HepG2 (cell line): ENCODE measurements around the gene CDT1. TPM values are rescaled to one million over a fixed set of nuclear protein-coding genes. Genes with fewer than 3 reads are reported as not detected.
A peak's percentile ranks its signal among the peaks of the same experiment; 100 is the strongest.

Experiments used
- AGO2 ChIP-seq: fragments of 200-400 bp; formaldehyde crosslinking; optimal IDR thresholded peaks from 2 replicates; pipeline ENCODE3; 2017; ENCODE audit warnings: mild to moderate bottlenecking, low read depth, low read length, moderate library complexity
- ARID4A ChIP-seq: sonication (generic); formaldehyde crosslinking; IDR thresholded peaks from 2 replicates; pipeline ENCODE4 v1.5.0; 2020; ENCODE audit warnings: mild to moderate bottlenecking, missing genetic modification reagents, borderline replicate concordance
- ARNTL ChIP-seq: sonication (generic); formaldehyde crosslinking; IDR thresholded peaks from 2 replicates; pipeline ENCODE4 v1.4.0; 2020; ENCODE audit warnings: mild to moderate bottlenecking, missing genetic modification reagents
- BCL6 ChIP-seq: IDR thresholded peaks from 2 replicates; pipeline ENCODE4 v1.6.1; 2016; ENCODE audit warnings: missing genetic modification reagents, missing compliant biosample characterization
- EP300 ChIP-seq, 3 experiments: sonication (generic) in 1 of 3; formaldehyde crosslinking in 1 of 3; IDR thresholded peaks; 2 replicates each; pipeline versions ENCODE4 v1.5.1 to v1.6.1; 2011 to 2020; ENCODE audit warnings: low read depth in 2 of 3, low read length in 2 of 3, borderline replicate concordance in 1 of 3, improper control_type of control experiment in 1 of 3, mild to moderate bottlenecking in 1 of 3, missing genetic modification reagents in 1 of 3, moderate library complexity in 1 of 3
- FOXK1 ChIP-seq: sonication (generic); formaldehyde crosslinking; IDR thresholded peaks from 2 replicates; pipeline ENCODE4 v1.4.0; 2020; ENCODE audit warnings: low read depth, missing genetic modification reagents, borderline replicate concordance
- NCOA2 ChIP-seq: sonication (generic); formaldehyde crosslinking; IDR thresholded peaks from 2 replicates; pipeline ENCODE4 v1.8.0; 2022; ENCODE audit warnings: inconsistent platforms
- NFIC ChIP-seq: IDR thresholded peaks from 2 replicates; pipeline ENCODE4 v1.6.1; 2012; ENCODE audit warnings: mild to moderate bottlenecking, low read length, inconsistent platforms
- SOX13 ChIP-seq, 3 experiments: fragments of 450-650 bp in 1 of 3; sonication (generic) in 1 of 3; formaldehyde crosslinking in 1 of 3; IDR thresholded peaks in 2 of 3; conservative IDR thresholded peaks in 1 of 3; 2 replicates each; pipeline versions ENCODE4 v1.5.0 to v1.6.1; 2016 to 2020; ENCODE audit warnings: antibody characterized with exemption in 1 of 3, mild to moderate bottlenecking in 1 of 3, missing compliant biosample characterization in 1 of 3, missing genetic modification reagents in 1 of 3, moderate library complexity in 1 of 3
- UBTF ChIP-seq: sonication (generic); formaldehyde crosslinking; IDR thresholded peaks from 2 replicates; pipeline ENCODE4 v1.4.0; 2020; ENCODE audit warnings: mild to moderate bottlenecking, missing genetic modification reagents
- USF2 ChIP-seq, 2 experiments: sonication (generic) in 1 of 2; formaldehyde crosslinking in 1 of 2; IDR thresholded peaks; 2 replicates each; pipeline versions ENCODE4 v1.5.1 to v1.6.1; 2011 to 2020; ENCODE audit warnings: borderline replicate concordance in 1 of 2, low read depth in 1 of 2, low read length in 1 of 2, mild to moderate bottlenecking in 1 of 2, missing genetic modification reagents in 1 of 2, moderate library complexity in 1 of 2
- ZMYM4 ChIP-seq: sonication (generic); formaldehyde crosslinking; IDR thresholded peaks from 2 replicates; pipeline ENCODE4 v1.8.1; 2023; ENCODE audit warnings: mild to moderate bottlenecking, missing genetic modification reagents
- ZNF543 ChIP-seq: sonication (generic); formaldehyde crosslinking; IDR thresholded peaks from 2 replicates; pipeline ENCODE4 v1.4.0; 2020; ENCODE audit warnings: mild to moderate bottlenecking, missing genetic modification reagents
- ZNF788 ChIP-seq: sonication (generic); formaldehyde crosslinking; IDR thresholded peaks from 2 replicates; pipeline ENCODE4 v1.5.0; 2020; ENCODE audit warnings: mild to moderate bottlenecking, missing genetic modification reagents, borderline replicate concordance
- ZSCAN21 ChIP-seq: sonication (generic); formaldehyde crosslinking; IDR thresholded peaks from 2 replicates; pipeline ENCODE4 v1.8.0; 2022; ENCODE audit warnings: mild to moderate bottlenecking, missing genetic modification reagents, moderate library complexity, borderline replicate concordance
- polyA plus RNA-seq, 8 experiments: library from polyadenylated mRNA; depleted of rRNA in 3 of 8; stranded (reverse) in 7 of 8; unstranded in 1 of 8; fragments of >200 nt; fragmentation: Illumina TruSeq in 4 of 8; extraction: Trizol in 4 of 8; gene quantifications; 2 replicates each; pipeline versions ENCODE4 v1.2.1 to v1.2.3, GENCODE V29; 2011 to 2016; ENCODE audit warnings: low read depth in 4 of 8, missing spikeins in 1 of 8, mixed read lengths in 1 of 8; ENCODE audit not compliant: insufficient read depth in 1 of 8
- total RNA-seq, 5 experiments: library from RNA; depleted of rRNA; stranded (reverse); fragments of >200 nt; fragmentation: Illumina TruSeq; extraction: Trizol; gene quantifications; 2 replicates each; pipeline ENCODE4 v1.2.3, GENCODE V29; 2016; ENCODE audit warnings: low read depth in 1 of 5

The CDT1 gene
- total and polyA plus RNA-seq, 2 of the 13 experiments (the other 11 are each of a cell fraction or from before 2014, with no cell fraction given), result 23.1 to 23.8 TPM

GRCh38 chr16:88770461-88771293 is 32.9 kb upstream of the CDT1 start (continued):
- TF ChIP-seq ARID4A (CRISPR knock-in tag) (peak; percentile 83), EP300 (IDR thresholded peaks at IDR 0.05; ENCODE audit: low read depth in 2 of 2, low read length in 2 of 2) (no peak), EP300 (CRISPR knock-in tag; IDR thresholded peaks at IDR 0.05; ENCODE audit: borderline replicate concordance) (peak; percentile 19; the same call in 1 of the 2 replicates), SOX13 (IDR thresholded peaks at IDR 0.05) (no peak), SOX13 (CRISPR knock-in tag; conservative IDR thresholded peaks at IDR 0.05 in 1 of 2, IDR thresholded peaks at IDR 0.05 in 1 of 2) (peak in 1 of 2 experiments; percentile 29; a peak in 2 of 4 replicates), ZNF788 (CRISPR knock-in tag) (peak; percentile 44; the same call in 1 of the 2 replicates), FOXK1 (CRISPR knock-in tag) (peak; percentile 20; the same call in 1 of the 2 replicates), USF2 (IDR thresholded peaks at IDR 0.05; ENCODE audit: low read depth, low read length) (no peak), USF2 (CRISPR knock-in tag; IDR thresholded peaks at IDR 0.05; ENCODE audit: borderline replicate concordance) (0 out of 2 replicates have a peak, but pooled peaks have one; percentile 23), NFIC (no peak), AGO2 (peak; percentile 60), NCOA2 (0 out of 2 replicates have a peak, but pooled peaks have one; percentile 31), ZSCAN21 (CRISPR knock-in tag) (no peak), ZMYM4 (peak; percentile 62), ZNF543 (no peak), UBTF (peak; percentile 39; the same call in 1 of the 2 replicates), ARNTL (CRISPR knock-in tag) (0 out of 2 replicates have a peak, but pooled peaks have one; percentile 42), BCL6 (0 out of 2 replicates have a peak, but pooled peaks have one; percentile 37)
